ENCODE data around the gene SLC28A3.

SLC28A3 gene

DNA sequence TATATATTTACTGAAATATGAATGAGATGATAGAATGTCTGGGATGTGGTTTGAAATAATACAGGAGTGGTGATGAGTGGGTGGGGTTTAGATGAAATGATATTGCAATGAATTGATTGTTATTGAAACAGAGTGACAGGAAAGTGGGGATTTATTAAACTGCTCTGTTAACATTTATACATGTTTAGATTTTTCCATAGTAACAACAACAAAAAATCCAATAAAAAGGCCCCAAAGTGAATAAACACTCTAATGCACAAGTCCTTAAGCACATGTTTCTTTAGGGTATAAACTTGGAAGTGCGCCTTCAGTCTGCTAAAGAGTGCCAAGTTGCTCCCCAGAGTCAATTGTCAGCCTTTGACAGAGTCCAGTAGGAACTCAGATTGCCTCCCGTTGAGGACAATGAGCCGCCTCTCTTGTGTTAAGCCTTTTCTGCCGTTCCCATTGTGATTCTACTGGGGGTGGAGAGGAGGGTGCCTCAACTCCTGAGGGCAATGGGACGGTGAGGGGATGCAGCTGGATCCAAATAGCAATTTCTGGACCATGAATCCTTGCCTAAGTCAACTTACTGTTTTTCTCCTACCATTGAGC is 112.3 kb downstream of the SLC28A3 start:
- in situ Hi-C loops (cut with HindIII; ENCODE audit: low sequenced_read_pairs), result no loop called here
- TF ChIP-seq, protein P1, sequence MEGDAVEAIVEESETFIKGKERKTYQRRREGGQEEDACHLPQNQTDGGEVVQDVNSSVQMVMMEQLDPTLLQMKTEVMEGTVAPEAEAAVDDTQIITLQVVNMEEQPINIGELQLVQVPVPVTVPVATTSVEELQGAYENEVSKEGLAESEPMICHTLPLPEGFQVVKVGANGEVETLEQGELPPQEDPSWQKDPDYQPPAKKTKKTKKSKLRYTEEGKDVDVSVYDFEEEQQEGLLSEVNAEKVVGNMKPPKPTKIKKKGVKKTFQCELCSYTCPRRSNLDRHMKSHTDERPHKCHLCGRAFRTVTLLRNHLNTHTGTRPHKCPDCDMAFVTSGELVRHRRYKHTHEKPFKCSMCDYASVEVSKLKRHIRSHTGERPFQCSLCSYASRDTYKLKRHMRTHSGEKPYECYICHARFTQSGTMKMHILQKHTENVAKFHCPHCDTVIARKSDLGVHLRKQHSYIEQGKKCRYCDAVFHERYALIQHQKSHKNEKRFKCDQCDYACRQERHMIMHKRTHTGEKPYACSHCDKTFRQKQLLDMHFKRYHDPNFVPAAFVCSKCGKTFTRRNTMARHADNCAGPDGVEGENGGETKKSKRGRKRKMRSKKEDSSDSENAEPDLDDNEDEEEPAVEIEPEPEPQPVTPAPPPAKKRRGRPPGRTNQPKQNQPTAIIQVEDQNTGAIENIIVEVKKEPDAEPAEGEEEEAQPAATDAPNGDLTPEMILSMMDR (IDR thresholded peaks at IDR 0.05; ENCODE audit: low read depth, low read length), result no peak
- no peak for DNase-seq (ENCODE audit: low read depth, low spot score)
- H3K4me3 ChIP-seq (ENCODE audit: low read depth, low read length), result no peak overlapping the region

DNA sequence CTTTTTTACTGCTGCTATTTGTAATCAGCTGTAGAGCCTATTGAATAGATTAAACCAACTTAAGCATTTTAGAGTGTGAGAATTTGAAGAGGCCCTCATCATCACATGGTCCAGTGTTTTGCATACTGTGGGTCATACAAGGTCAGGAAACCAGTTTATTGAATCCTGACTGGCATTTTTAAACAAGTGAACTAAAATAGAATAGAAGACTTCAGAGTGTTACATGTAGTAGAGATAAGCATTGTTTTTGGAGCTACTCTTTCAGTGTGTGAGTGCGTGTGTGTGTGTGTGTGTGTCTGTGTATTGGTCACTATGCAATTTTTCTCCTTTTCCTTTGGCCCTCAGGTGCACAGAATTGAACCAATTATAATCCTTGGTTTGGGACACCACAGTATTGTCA is 114.4 kb downstream of the SLC28A3 start:
- no peak overlapping the region for H3K4me3 ChIP-seq (ENCODE audit: low read depth, low read length)
- no peak for DNase-seq (ENCODE audit: low read depth, low spot score)
- in situ Hi-C loops (cut with HindIII; ENCODE audit: low sequenced_read_pairs), result no loop called here
- TF ChIP-seq, protein P1 (IDR thresholded peaks at IDR 0.05; ENCODE audit: low read depth, low read length), result no peak

All from astrocyte of the spinal cord (primary cell).